SK-N-SH treated with all-trans-retinoic acid at 6 μM for 48 hours (cell line): Measurements from ENCODE around the gene SAG.

Experiments
- BACH2 ChIP-seq: fragments of 250-450 bp; sonication (Bioruptor Pico); IDR thresholded peaks from 2 replicates; pipeline ENCODE4 v1.9.0; 2021; ENCODE audit warnings: mild to moderate bottlenecking, borderline replicate concordance
- CSDC2 ChIP-seq: fragments of 250-450 bp; sonication (Bioruptor Pico); IDR thresholded peaks from 2 replicates; pipeline ENCODE4 v1.5.0; 2020; ENCODE audit warnings: mild to moderate bottlenecking, moderate library complexity
- CSRNP3 ChIP-seq: fragments of 250-450 bp; sonication (Bioruptor Pico); IDR thresholded peaks from 2 replicates; pipeline ENCODE4 v1.5.1; 2021; ENCODE audit warnings: mild to moderate bottlenecking, moderate library complexity
- ISL1 ChIP-seq: fragments of 250-450 bp; sonication (Bioruptor Pico); IDR thresholded peaks from 2 replicates; pipeline ENCODE4 v2.1.2; 2022; ENCODE audit warnings: mild to moderate bottlenecking, moderate library complexity
- OSR1 ChIP-seq: fragments of 250-450 bp; sonication (Bioruptor Pico); IDR thresholded peaks from 2 replicates; pipeline ENCODE4 v1.8.0; 2022; ENCODE audit warnings: moderate library complexity, mild to moderate bottlenecking, inconsistent platforms
- PATZ1 ChIP-seq: fragments of 250-450 bp; sonication (Bioruptor Pico); IDR thresholded peaks from 2 replicates; pipeline ENCODE4 v1.8.0; 2020; ENCODE audit warnings: mild to moderate bottlenecking, moderate library complexity, borderline replicate concordance
- RARB ChIP-seq: fragments of 250-450 bp; sonication (Bioruptor Pico); IDR thresholded peaks from 2 replicates; pipeline ENCODE4 v1.8.0; 2021; ENCODE audit warnings: mild to moderate bottlenecking, moderate library complexity
- SNAI2 ChIP-seq: fragments of 250-450 bp; sonication (Bioruptor Pico); IDR thresholded peaks from 2 replicates; pipeline ENCODE4 v1.5.0; 2020; ENCODE audit warnings: mild to moderate bottlenecking, moderate library complexity
- TOX ChIP-seq: fragments of 250-450 bp; sonication (Bioruptor Pico); IDR thresholded peaks from 2 replicates; pipeline ENCODE4 v1.8.0; 2021; ENCODE audit warnings: mild to moderate bottlenecking, moderate library complexity, borderline replicate concordance
- ZFP3 ChIP-seq: fragments of 250-450 bp; sonication (Bioruptor Pico); IDR thresholded peaks from 2 replicates; pipeline ENCODE4 v1.5.0; 2020; ENCODE audit warnings: mild to moderate bottlenecking, moderate library complexity
- ZNF8 ChIP-seq: fragments of 450-650 bp; formaldehyde crosslinking; IDR thresholded peaks from 2 replicates; pipeline ENCODE4 v1.5.0; 2020; ENCODE audit warnings: mild to moderate bottlenecking, moderate library complexity

DNA sequence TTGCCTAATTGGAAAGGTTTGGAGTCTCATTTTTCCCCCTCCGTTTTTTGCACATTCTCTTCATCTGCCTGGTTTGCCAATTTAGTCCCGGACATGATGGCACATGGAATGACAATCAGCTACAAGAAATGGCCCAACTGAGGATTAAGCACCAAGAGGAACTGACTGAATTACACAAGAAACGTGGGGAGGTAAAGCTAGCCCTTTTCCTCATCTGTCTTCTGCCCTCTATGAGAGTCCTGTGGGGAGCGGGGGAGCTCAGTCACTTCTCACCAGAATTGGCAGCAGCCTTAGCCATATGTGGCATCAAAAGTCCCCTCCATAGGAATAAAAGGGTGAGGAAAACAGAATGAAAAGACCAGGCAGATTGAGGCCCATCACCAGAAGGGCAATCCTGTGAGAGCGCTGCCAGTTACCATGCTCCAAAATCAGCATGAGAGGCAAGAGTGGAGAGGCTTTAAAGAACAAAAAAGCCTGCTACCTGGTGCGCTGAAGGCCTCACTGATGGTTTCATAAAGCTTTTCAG, 44.5 kb upstream of the SAG start:
- TF ChIP-seq ZFP3 (CRISPR knock-in tag) = no peak
- no peak for TF ChIP-seq PATZ1 (CRISPR knock-in tag)
- no peak for TF ChIP-seq ISL1 (CRISPR knock-in tag)
- no peak for TF ChIP-seq SNAI2 (CRISPR knock-in tag)
- no peak for TF ChIP-seq CSRNP3 (CRISPR knock-in tag)
- no peak for TF ChIP-seq CSDC2 (CRISPR knock-in tag)
- no peak for TF ChIP-seq OSR1 (CRISPR knock-in tag)
- TF ChIP-seq RARB (CRISPR knock-in tag) = no peak
- TF ChIP-seq TOX (CRISPR knock-in tag) = no peak
- TF ChIP-seq BACH2 (CRISPR knock-in tag) = no peak
- TF ChIP-seq ZNF8 (CRISPR knock-in tag) = no peak
